Endothelial cell of umbilical vein (primary cell): ENCODE results near the gene PROCA1. TPM values are rescaled to one million over a fixed set of nuclear protein-coding genes. Genes with fewer than 3 reads are reported as not detected.

Source experiments
- BruUV-seq: library from RNA; stranded (reverse); fragments of 400-500 nt; replicated peaks from 2 replicates; lab custom pipeline; 2021; lab: Mats Ljungman, UMichigan
- CTCF ChIA-PET: fragments of 300-600, 350-600 bp; sonication (Branson Sonifier 250); formaldehyde crosslinking; loops from one replicate; lab custom pipeline; 2021; ENCODE audit warnings: antibody characterized with exemption, inconsistent platforms; lab: Charles Lee
- POLR2A ChIA-PET: fragments of 300-600, 350-600 bp; sonication (Branson Sonifier 250); formaldehyde crosslinking; loops from one replicate; lab custom pipeline; 2021; ENCODE audit warnings: antibody characterized with exemption, inconsistent platforms; lab: Charles Lee
- DNase-seq: peaks from one replicate; pipeline ENCODE4 v3.0.0-alpha.2; 2011; ENCODE audit warnings: low read depth, low spot score
- FAIRE-seq: peaks from 2 replicates; lab custom pipeline; 2011; peaks lifted over from hg19 to GRCh38; lab: Jason Lieb, UNC
- H2AFZ ChIP-seq: 2 replicates; pipeline ENCODE4 v1.6.0; 2012; ENCODE audit warnings: low read depth, low read length, control low read depth, inconsistent platforms
- H3K27ac ChIP-seq: 2 replicates; pipeline ENCODE4 v1.5.1; 2011; ENCODE audit warnings: low read depth, mild to moderate bottlenecking, control low read depth, low read length, moderate library complexity; ENCODE audit not compliant: insufficient read depth
- H3K27me3 ChIP-seq, 2 experiments: 2 replicates each; pipeline versions ENCODE4 v1.6.0 to v1.6.1; 2011; ENCODE audit warnings: low read length in 2 of 2, mixed read lengths in 1 of 2; ENCODE audit not compliant: control insufficient read depth in 2 of 2, insufficient read depth in 2 of 2
- H3K36me3 ChIP-seq, 2 experiments: 2 replicates in 1 of 2; 3 replicates in 1 of 2; pipeline ENCODE4 v1.5.1; 2011; ENCODE audit warnings: low read length in 2 of 2, mild to moderate bottlenecking in 1 of 2, moderate library complexity in 1 of 2; ENCODE audit not compliant: control insufficient read depth in 2 of 2, insufficient read depth in 2 of 2; ENCODE audit errors: extremely low read depth in 1 of 2
- H3K4me1 ChIP-seq: 3 replicates; pipeline ENCODE4 v1.5.1; 2011; ENCODE audit warnings: mild to moderate bottlenecking, low read length; ENCODE audit not compliant: control insufficient read depth, insufficient read depth; ENCODE audit errors: extremely low read depth
- H3K4me2 ChIP-seq: 2 replicates; pipeline ENCODE4 v1.6.1; 2011; ENCODE audit warnings: low read length, control low read depth, mixed read lengths; ENCODE audit not compliant: insufficient read depth
- H3K4me3 ChIP-seq, 3 experiments: fragments of 200-600 bp in 1 of 3; sonication (generic), shearing (Covaris generic) in 1 of 3; replicated peaks in 1 of 3; 2 replicates each; pipeline ENCODE4 v1.5.1; 2011 to 2016; ENCODE audit warnings: control low read depth in 3 of 3, low read length in 3 of 3, mild to moderate bottlenecking in 2 of 3, inconsistent platforms in 1 of 3, low read depth in 1 of 3, moderate library complexity in 1 of 3; ENCODE audit not compliant: insufficient read depth in 1 of 3
- H3K79me2 ChIP-seq: 2 replicates; pipeline ENCODE4 v1.6.0; 2012; ENCODE audit warnings: low read length, inconsistent platforms; ENCODE audit not compliant: control insufficient read depth, insufficient read depth
- H3K9ac ChIP-seq: replicated peaks from 2 replicates; pipeline ENCODE3; 2011; ENCODE audit warnings: low read length, control low read depth; ENCODE audit not compliant: insufficient read depth; ENCODE audit errors: extremely low read depth
- H3K9me1 ChIP-seq: replicated peaks from 3 replicates; pipeline ENCODE4 v1.6.0; 2011; ENCODE audit warnings: mild to moderate bottlenecking, low read length; ENCODE audit not compliant: control insufficient read depth, insufficient read depth; ENCODE audit errors: extremely low read depth
- H3K9me3 ChIP-seq: replicated peaks from 2 replicates; pipeline ENCODE4 v1.5.1; 2012; ENCODE audit warnings: low read length, inconsistent platforms; ENCODE audit not compliant: control insufficient read depth, insufficient read depth
- H4K20me1 ChIP-seq: replicated peaks from 2 replicates; pipeline ENCODE3; 2011; ENCODE audit warnings: mild to moderate bottlenecking, low read length; ENCODE audit not compliant: control insufficient read depth, insufficient read depth; ENCODE audit errors: extremely low read depth
- CTCF ChIP-seq, 2 donors: IDR thresholded peaks; 1 replicate in 1 of 2; 2 replicates in 1 of 2; pipeline ENCODE4 v1.5.1; 2011; ENCODE audit warnings: low read length in 2 of 2, mild to moderate bottlenecking in 2 of 2, moderate library complexity in 2 of 2, control low read depth in 1 of 2, inconsistent platforms in 1 of 2, low read depth in 1 of 2; ENCODE audit not compliant: insufficient read depth in 1 of 2; ENCODE audit errors: extremely low read depth in 1 of 2
- EZH2 ChIP-seq: IDR thresholded peaks from 2 replicates; pipeline ENCODE4 v1.6.1; 2012; ENCODE audit warnings: borderline replicate concordance, low read depth, mild to moderate bottlenecking, moderate library complexity, low read length, inconsistent platforms; ENCODE audit not compliant: severe bottlenecking
- FOS ChIP-seq: IDR thresholded peaks from 2 replicates; pipeline ENCODE4 v1.6.1; 2011; ENCODE audit warnings: mild to moderate bottlenecking, low read length, moderate library complexity, borderline replicate concordance; ENCODE audit not compliant: insufficient read depth
- GATA2 ChIP-seq: IDR thresholded peaks from 2 replicates; pipeline ENCODE4 v1.7.0; 2011; ENCODE audit warnings: low read depth, mild to moderate bottlenecking, moderate library complexity, mixed read lengths, low read length; ENCODE audit not compliant: insufficient read length, insufficient read depth
- JUN ChIP-seq: IDR thresholded peaks from 2 replicates; pipeline ENCODE4 v1.6.1; 2011; ENCODE audit warnings: borderline replicate concordance, low read depth; ENCODE audit not compliant: insufficient read length, insufficient read depth
- MAX ChIP-seq: IDR thresholded peaks from 2 replicates; pipeline ENCODE4 v1.6.1; 2011; ENCODE audit not compliant: insufficient read depth, insufficient read length
- MYC ChIP-seq: IDR thresholded peaks from one replicate; pipeline ENCODE4 v1.6.1; 2011; ENCODE audit warnings: mild to moderate bottlenecking, low read depth, low read length
- POLR2A ChIP-seq: IDR thresholded peaks from 2 replicates; pipeline ENCODE4 v1.6.1; 2012; ENCODE audit warnings: low read depth, mild to moderate bottlenecking, control low read depth, low read length
- POLR2AphosphoS5 ChIP-seq: IDR thresholded peaks from 2 replicates; pipeline ENCODE4 v1.6.1; 2012; ENCODE audit warnings: low read depth, mild to moderate bottlenecking, control low read depth, low read length, moderate library complexity; ENCODE audit not compliant: insufficient read depth
- dilution Hi-C: fragments of 300-500 bp; cut with MboI; formaldehyde crosslinking; loops from one replicate; pipeline ENCODE4 v1.15.0; 2019; ENCODE audit warnings: low sequenced_read_pairs; ENCODE audit not compliant: extremely low pct_ligation_motif_present
- intact Hi-C: fragments of 100-400 bp; cut with micrococcal nuclease; formaldehyde crosslinking; loops from one replicate; pipeline ENCODE4 v1.10.0; 2022
- polyA plus RNA-seq, 4 experiments: library from polyadenylated mRNA; depleted of rRNA in 3 of 4; stranded (reverse) in 3 of 4; unstranded in 1 of 4; fragments of >200 nt; gene quantifications; 2 replicates each; pipeline versions ENCODE4 v1.2.1 to v1.2.3, GENCODE V29; 2011 to 2012; ENCODE audit warnings: missing spikeins in 1 of 4
- total RNA-seq: library from RNA; stranded (reverse); gene quantifications from 2 replicates; pipeline ENCODE4 v1.2.3, GENCODE V29; 2021

The PROCA1 gene
- total and polyA plus RNA-seq, 2 donors (not counting 3 experiments of a cell fraction or from before 2014, with no cell fraction given), result 2.0 to 2.1 TPM

- Histone ChIP-seq H2AFZ (no peak overlapping the region), H3K79me2 (no peaks in the 10 kb centered on the region), H3K9me3 (no peaks in the 10 kb centered on the region), H3K27me3 (no peaks in the 10 kb centered on the region), H3K27ac (no peak overlapping the region), H3K4me3 (no peak overlapping the region), H3K9ac (no peak overlapping the region), H4K20me1 (no peaks in the 10 kb centered on the region), H3K4me2 (no peak overlapping the region), H3K36me3 (peaks cover 18 to 55% of the 10 kb centered on the region in 2 experiments), H3K4me1 (no peaks in the 10 kb centered on the region), H3K9me1 (no peaks in the 10 kb centered on the region)
- TF ChIP-seq EZH2 (no peak), FOS (no peak), POLR2AphosphoS5 (no peak), JUN (no peak), CTCF (IDR thresholded peaks at IDR 0.05; ENCODE audit: extremely low read depth in 1 of 2, insufficient read depth in 1 of 2, low read depth in 1 of 2, low read length in 2 of 2) (no peak), MAX (no peak), MYC (no peak), POLR2A (no peak), GATA2 (no peak)
- BruUV-seq, result no TSS peak
- POLR2A ChIA-PET, result no interaction called here
- DNase-seq (no peak), FAIRE-seq (no peak)
- CTCF ChIA-PET, result interaction anchor here (1.3 kb wide), 1 partner anchor 45 kb away, joined by 6 read pairs; no protein-coding TSS in a partner anchor
- dilution Hi-C loops (no loop called here), intact Hi-C loops (no loop called here)
Observed at GRCh38 chr17:28693869-28694268, 17.8 kb downstream of the PROCA1 start.
